ENCODE data around the gene KIRREL1. TPM values are rescaled to one million over a fixed set of nuclear protein-coding genes. Genes with fewer than 3 reads are reported as not detected.
"Not testable (repeated sequence)": the region's sequence is repeated elsewhere in the genome, so short reads cannot be mapped to it uniquely, and the experiment has no call there.

Gene KIRREL1
- polyA plus RNA-seq, 1 donor (not counting 4 experiments of a cell fraction or from before 2014, with no cell fraction given) = 19.7 TPM

GRCh38 chr1:158126425-158126824, 133.0 kb downstream of the KIRREL1 start:
- no peak overlapping the region for H2AFZ ChIP-seq (ENCODE audit: control insufficient read depth, low read length)
- no peak overlapping the region for H3K9ac ChIP-seq (ENCODE audit: control insufficient read depth, extremely low read depth, insufficient read depth, low read length)
- no peaks in the 10 kb centered on the region for H3K9me1 ChIP-seq (ENCODE audit: control insufficient read depth, extremely low read depth, insufficient read depth, low read length)
- H3K4me3 ChIP-seq (ENCODE audit: control insufficient read depth in 2 of 3, extremely low read depth in 1 of 3, insufficient read depth in 2 of 3, low read depth in 1 of 3, low read length in 3 of 3) = no peak overlapping the region
- no peaks in the 10 kb centered on the region for H3K79me2 ChIP-seq (ENCODE audit: control insufficient read depth, insufficient read depth, low read length)
- FAIRE-seq (no peak), DNase-seq (ENCODE audit: low read depth, low spot score) (no peak)
- H3K27ac ChIP-seq (ENCODE audit: control insufficient read depth, insufficient read depth, low read length) = no peak overlapping the region
- no peak overlapping the region for H3K4me2 ChIP-seq (ENCODE audit: control insufficient read depth, extremely low read depth, insufficient read depth, low read depth, low read length)
- no peaks in the 10 kb centered on the region for H3K27me3 ChIP-seq (ENCODE audit: control insufficient read depth, extremely low read depth, insufficient read depth, low read length)
- H3K9me3 ChIP-seq (ENCODE audit: control insufficient read depth, low read depth, low read length) = no peaks in the 10 kb centered on the region
- no peaks in the 10 kb centered on the region for H3K36me3 ChIP-seq (ENCODE audit: control insufficient read depth in 2 of 2, extremely low read depth in 1 of 2, insufficient read depth in 2 of 2, low read length in 2 of 2)
- dilution Hi-C loops (cut with MboI; ENCODE audit: extremely low pct_ligation_motif_present, low sequenced_read_pairs) = no loop called here
- TF ChIP-seq CTCF (optimal IDR thresholded peaks at IDR 0.05 in 1 of 3, IDR thresholded peaks at IDR 0.05 in 1 of 3, conservative IDR thresholded peaks at IDR 0.05 in 1 of 3; ENCODE audit: extremely low read depth in 1 of 3, insufficient read depth in 2 of 3, low read length in 3 of 3) = no peak
- no peak for TF ChIP-seq EZH2 (IDR thresholded peaks at IDR 0.05; ENCODE audit: low read length)
- peaks cover 19% of the 10 kb centered on the region for H3K4me1 ChIP-seq (ENCODE audit: control insufficient read depth, extremely low read depth, insufficient read depth, low read length)
- no peaks in the 10 kb centered on the region for H4K20me1 ChIP-seq (ENCODE audit: control insufficient read depth, extremely low read depth, insufficient read depth, low read length)

- not testable (repeated sequence) for DNase-seq (ENCODE audit: low read depth, low spot score); H3K9me3 ChIP-seq (ENCODE audit: control insufficient read depth, low read depth, low read length); FAIRE-seq
Measured at GRCh38 chr1:158128531-158128930, 135.1 kb downstream of the KIRREL1 start.

GRCh38 chr1:158131217-158131616, 137.8 kb downstream of the KIRREL1 start:
- Histone ChIP-seq H3K4me3 (ENCODE audit: control insufficient read depth in 2 of 3, extremely low read depth in 1 of 3, insufficient read depth in 2 of 3, low read depth in 1 of 3, low read length in 3 of 3) (no peak overlapping the region), H3K27ac (ENCODE audit: control insufficient read depth, insufficient read depth, low read length) (no peak overlapping the region), H3K4me2 (ENCODE audit: control insufficient read depth, extremely low read depth, insufficient read depth, low read depth, low read length) (no peak overlapping the region), H4K20me1 (ENCODE audit: control insufficient read depth, extremely low read depth, insufficient read depth, low read length) (no peaks in the 10 kb centered on the region), H3K9ac (ENCODE audit: control insufficient read depth, extremely low read depth, insufficient read depth, low read length) (no peak overlapping the region), H3K4me1 (ENCODE audit: control insufficient read depth, extremely low read depth, insufficient read depth, low read length) (no peaks in the 10 kb centered on the region), H3K9me1 (ENCODE audit: control insufficient read depth, extremely low read depth, insufficient read depth, low read length) (no peaks in the 10 kb centered on the region), H3K27me3 (ENCODE audit: control insufficient read depth, extremely low read depth, insufficient read depth, low read length) (no peaks in the 10 kb centered on the region), H3K36me3 (ENCODE audit: control insufficient read depth in 2 of 2, extremely low read depth in 1 of 2, insufficient read depth in 2 of 2, low read length in 2 of 2) (no peaks in the 10 kb centered on the region), H3K9me3 (ENCODE audit: control insufficient read depth, low read depth, low read length) (no peaks in the 10 kb centered on the region), H2AFZ (ENCODE audit: control insufficient read depth, low read length) (no peak overlapping the region), H3K79me2 (ENCODE audit: control insufficient read depth, insufficient read depth, low read length) (no peaks in the 10 kb centered on the region)
- FAIRE-seq = no peak
- TF ChIP-seq CTCF (optimal IDR thresholded peaks at IDR 0.05 in 1 of 3, IDR thresholded peaks at IDR 0.05 in 1 of 3, conservative IDR thresholded peaks at IDR 0.05 in 1 of 3; ENCODE audit: extremely low read depth in 1 of 3, insufficient read depth in 2 of 3, low read length in 3 of 3) (no peak), EZH2 (IDR thresholded peaks at IDR 0.05; ENCODE audit: low read length) (no peak)
- no peak for DNase-seq (ENCODE audit: low read depth, low spot score)
- dilution Hi-C loops (cut with MboI; ENCODE audit: extremely low pct_ligation_motif_present, low sequenced_read_pairs) = no loop called here

More at GRCh38 chr1:158128531-158128930, 135.1 kb downstream of the KIRREL1 start:
- H3K27me3 ChIP-seq (ENCODE audit: control insufficient read depth, extremely low read depth, insufficient read depth, low read length); H3K4me2 ChIP-seq (ENCODE audit: control insufficient read depth, extremely low read depth, insufficient read depth, low read depth, low read length); H2AFZ ChIP-seq (ENCODE audit: control insufficient read depth, low read length); H3K36me3 ChIP-seq (ENCODE audit: control insufficient read depth in 2 of 2, extremely low read depth in 1 of 2, insufficient read depth in 2 of 2, low read length in 2 of 2); H3K9me1 ChIP-seq (ENCODE audit: control insufficient read depth, extremely low read depth, insufficient read depth, low read length); H3K27ac ChIP-seq (ENCODE audit: control insufficient read depth, insufficient read depth, low read length); dilution Hi-C loops (cut with MboI; ENCODE audit: extremely low pct_ligation_motif_present, low sequenced_read_pairs); H3K4me3 ChIP-seq (ENCODE audit: control insufficient read depth in 2 of 3, extremely low read depth in 1 of 3, insufficient read depth in 2 of 3, low read depth in 1 of 3, low read length in 3 of 3); H3K79me2 ChIP-seq (ENCODE audit: control insufficient read depth, insufficient read depth, low read length); H3K9ac ChIP-seq (ENCODE audit: control insufficient read depth, extremely low read depth, insufficient read depth, low read length); H4K20me1 ChIP-seq (ENCODE audit: control insufficient read depth, extremely low read depth, insufficient read depth, low read length): not testable (repeated sequence)
- peaks cover 14% of the 10 kb centered on the region for H3K4me1 ChIP-seq (ENCODE audit: control insufficient read depth, extremely low read depth, insufficient read depth, low read length)

Data from keratinocyte (primary cell).